Measurements from ENCODE around the gene SOWAHB.

SOWAHB gene

DNA sequence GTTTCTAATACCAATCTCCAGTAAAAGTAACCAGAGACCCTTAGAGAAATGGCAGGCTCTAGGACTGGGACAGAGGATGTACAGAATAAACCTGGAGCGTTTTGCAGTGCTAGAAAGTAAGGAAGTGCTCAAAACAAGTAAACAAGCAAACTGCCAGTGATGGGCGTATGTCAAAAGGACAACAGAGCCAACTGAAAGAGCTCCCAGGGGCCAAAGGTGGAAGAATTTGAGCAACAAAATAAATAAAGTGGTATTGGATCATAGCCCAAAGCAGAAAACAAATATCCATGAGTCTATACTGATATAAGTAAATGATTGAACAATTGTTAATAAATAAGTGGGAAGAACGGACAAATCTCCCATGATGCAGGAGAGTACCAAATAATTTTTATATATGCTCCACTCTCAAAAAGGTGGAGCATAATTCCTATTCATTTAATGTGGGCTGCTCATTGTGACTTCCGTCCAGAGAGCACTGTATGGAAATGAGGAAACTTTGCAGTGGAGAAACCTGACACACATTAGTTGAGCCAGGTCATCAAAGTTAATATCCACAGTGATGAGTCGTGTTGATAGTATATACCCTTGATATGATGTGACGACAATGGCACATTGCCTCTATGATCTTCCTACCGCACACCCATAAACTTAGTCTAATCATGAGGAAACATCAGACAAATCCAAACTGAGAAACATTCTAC lies 33.8 kb upstream of the SOWAHB start:
- no peaks in the 10 kb centered on the region for H3K36me3 ChIP-seq
- no peak overlapping the region for H3K27ac ChIP-seq
- DNase-seq = no peak
- intact Hi-C loops (cut with DNase I; ENCODE audit: low total_unique reads) = no loop called here
- no peak overlapping the region for H3K4me3 ChIP-seq
- peaks cover 0 to 4% (median 0%) of the 10 kb centered on the region in 3 donors for H3K9me3 ChIP-seq
- TF ChIP-seq CTCF (IDR thresholded peaks at IDR 0.05) = no peak
- no peaks in the 10 kb centered on the region for H3K27me3 ChIP-seq
- no peaks in the 10 kb centered on the region for H3K4me1 ChIP-seq

GRCh38 chr4:76931087-76931486 lies 33.1 kb upstream of the SOWAHB start:
- Histone ChIP-seq H3K27me3 (no peaks in the 10 kb centered on the region), H3K4me3 (no peak overlapping the region), H3K4me1 (no peaks in the 10 kb centered on the region), H3K27ac (no peak overlapping the region), H3K9me3 (no peaks in the 10 kb centered on the region), H3K36me3 (no peaks in the 10 kb centered on the region)
- intact Hi-C loops (cut with DNase I; ENCODE audit: low total_unique reads) = no loop called here
- no peak for DNase-seq
- TF ChIP-seq CTCF (IDR thresholded peaks at IDR 0.05) = no peak

DNA sequence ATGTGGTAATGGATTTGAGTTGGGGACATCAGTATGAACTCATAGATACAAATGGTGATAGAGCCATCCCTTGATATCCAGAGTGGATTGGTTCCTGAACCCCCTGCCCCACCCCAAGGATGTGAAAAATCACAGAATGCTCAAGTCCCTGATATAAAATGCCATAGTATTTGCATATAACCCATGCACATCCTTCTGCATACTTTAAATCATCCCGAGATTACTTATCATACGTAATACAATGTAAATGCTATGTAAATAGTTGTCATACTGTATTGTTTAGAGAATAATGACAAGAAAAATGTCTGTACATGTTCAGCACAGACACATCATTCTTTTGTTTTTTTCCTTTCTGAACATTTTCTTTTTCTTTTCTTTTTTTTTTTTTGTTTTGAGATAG lies 32.7 kb upstream of the SOWAHB start:
- no peak overlapping the region for H3K4me3 ChIP-seq
- H3K36me3 ChIP-seq = no peaks in the 10 kb centered on the region
- no peaks in the 10 kb centered on the region for H3K4me1 ChIP-seq
- intact Hi-C loops (cut with DNase I; ENCODE audit: low total_unique reads) = no loop called here
- no peaks in the 10 kb centered on the region for H3K9me3 ChIP-seq
- H3K27ac ChIP-seq = no peak overlapping the region
- no peak for TF ChIP-seq CTCF (IDR thresholded peaks at IDR 0.05)
- DNase-seq = no peak
- no peaks in the 10 kb centered on the region for H3K27me3 ChIP-seq

- TF ChIP-seq CTCF (IDR thresholded peaks at IDR 0.05) = no peak
- Histone ChIP-seq H3K4me3 (no peak overlapping the region), H3K27me3 (no peaks in the 10 kb centered on the region), H3K27ac (no peak overlapping the region), H3K4me1 (no peaks in the 10 kb centered on the region), H3K9me3 (no peaks in the 10 kb centered on the region), H3K36me3 (no peaks in the 10 kb centered on the region)
- intact Hi-C loops (cut with DNase I; ENCODE audit: low total_unique reads) = no loop called here
- no peak for DNase-seq
Observed at GRCh38 chr4:76926841-76927240, 28.9 kb upstream of the SOWAHB start.

GRCh38 chr4:76923619-76924357 lies 25.8 kb upstream of the SOWAHB start:
- Histone ChIP-seq H3K4me1 (no peaks in the 10 kb centered on the region), H3K27ac (no peak overlapping the region), H3K9me3 (no peaks in the 10 kb centered on the region), H3K36me3 (no peaks in the 10 kb centered on the region), H3K27me3 (no peaks in the 10 kb centered on the region), H3K4me3 (no peak overlapping the region)
- DNase-seq = no peak
- intact Hi-C loops (cut with DNase I; ENCODE audit: low total_unique reads) = no loop called here
- no peak for TF ChIP-seq CTCF (IDR thresholded peaks at IDR 0.05)
